ENCODE data around the gene FAM107A. TPM values are rescaled to one million over a fixed set of nuclear protein-coding genes. Genes with fewer than 3 reads are reported as not detected.
A peak's percentile ranks its signal among the peaks of the same experiment; 100 is the strongest.

FAM107A gene
- total and polyA plus RNA-seq, 5 donors from 2014 or later, result not detected

GRCh38 chr3:58537412-58538301 is 39.5 kb downstream of the FAM107A start:
- Histone ChIP-seq H3K27me3 (ENCODE audit: control insufficient read depth, insufficient read depth, low read length) (no peaks in the 10 kb centered on the region), H3K36me3 (ENCODE audit: control insufficient read depth, insufficient read depth, low read length) (no peaks in the 10 kb centered on the region), H3K4me1 (ENCODE audit: control insufficient read depth, insufficient read depth, low read length, poor library complexity, severe bottlenecking) (peaks cover 3% of the 10 kb centered on the region), H3K9me3 (ENCODE audit: control insufficient read depth in 2 of 2, low read length in 2 of 2) (no peaks in the 10 kb centered on the region), H3K27ac (ENCODE audit: insufficient read depth, low read length, poor library complexity, severe bottlenecking) (no peak overlapping the region), H3K4me3 (ENCODE audit: low read depth, low read length) (no peak overlapping the region)
- DNase-seq, result no peak
- Mint-ChIP-seq H3K27ac (peak overlapping the region in 1 of 3 donors; percentile 23), H3K4me1 (peaks cover 3 to 7% (median 4%) of the 10 kb centered on the region in 4 donors), H3K4me3 (no peak overlapping the region), H3K9me3 (no peaks in the 10 kb centered on the region), H3K36me3 (no peaks in the 10 kb centered on the region), H3K27me3 (no peaks in the 10 kb centered on the region)
- ATAC-seq (ENCODE audit: low read depth in 2 of 2), result no peak

GRCh38 chr3:58536501-58537411 is 40.4 kb downstream of the FAM107A start, which contains the start of gene ACOX2:
Gene ACOX2, minus strand, starts transcription at chr3:58537190. Its CDS starts 2,084 bp downstream, at chr3:58535106.
- DNase-seq (no peak), ATAC-seq (ENCODE audit: low read depth in 2 of 2) (no peak)
- H3K36me3 Mint-ChIP-seq, result no peaks in the 10 kb centered on the region
- peaks cover 4 to 8% (median 7%) of the 10 kb centered on the region in 4 donors for H3K4me1 Mint-ChIP-seq
- H3K4me1 ChIP-seq (ENCODE audit: control insufficient read depth, insufficient read depth, low read length, poor library complexity, severe bottlenecking), result peaks cover 5% of the 10 kb centered on the region
- no peaks in the 10 kb centered on the region for H3K9me3 ChIP-seq (ENCODE audit: control insufficient read depth in 2 of 2, low read length in 2 of 2)
- H3K9me3 Mint-ChIP-seq, result no peaks in the 10 kb centered on the region
- H3K4me3 Mint-ChIP-seq, result no peak within 1 kb of the TSS
- H3K27ac ChIP-seq (ENCODE audit: insufficient read depth, low read length, poor library complexity, severe bottlenecking), result no peak within 1 kb of the TSS
- H3K27ac Mint-ChIP-seq, result peak within 1 kb of the TSS in 1 of 3 donors; percentile 23
- no peak within 1 kb of the TSS for H3K4me3 ChIP-seq (ENCODE audit: low read depth, low read length)
- no peaks in the 10 kb centered on the region for H3K27me3 ChIP-seq (ENCODE audit: control insufficient read depth, insufficient read depth, low read length)
- no peaks in the 10 kb centered on the region for H3K36me3 ChIP-seq (ENCODE audit: control insufficient read depth, insufficient read depth, low read length)
- no peaks in the 10 kb centered on the region for H3K27me3 Mint-ChIP-seq

GRCh38 chr3:58535531-58536500 is 41.4 kb downstream of the FAM107A start:
- Histone ChIP-seq H3K4me1 (ENCODE audit: control insufficient read depth, insufficient read depth, low read length, poor library complexity, severe bottlenecking) (peaks cover 5% of the 10 kb centered on the region), H3K27me3 (ENCODE audit: control insufficient read depth, insufficient read depth, low read length) (no peaks in the 10 kb centered on the region), H3K27ac (ENCODE audit: insufficient read depth, low read length, poor library complexity, severe bottlenecking) (no peak overlapping the region), H3K4me3 (ENCODE audit: low read depth, low read length) (no peak overlapping the region), H3K36me3 (ENCODE audit: control insufficient read depth, insufficient read depth, low read length) (no peaks in the 10 kb centered on the region), H3K9me3 (ENCODE audit: control insufficient read depth in 2 of 2, low read length in 2 of 2) (no peaks in the 10 kb centered on the region)
- H3K4me3 Mint-ChIP-seq, result no peak overlapping the region
- no peaks in the 10 kb centered on the region for H3K36me3 Mint-ChIP-seq
- H3K27me3 Mint-ChIP-seq, result no peaks in the 10 kb centered on the region
- DNase-seq, result no peak
- no peak for ATAC-seq (ENCODE audit: low read depth in 2 of 2)
- H3K27ac Mint-ChIP-seq, result no peak overlapping the region
- H3K4me1 Mint-ChIP-seq, result peaks cover 4 to 8% (median 7%) of the 10 kb centered on the region in 4 donors
- no peaks in the 10 kb centered on the region for H3K9me3 Mint-ChIP-seq

GRCh38 chr3:58534592-58535494 is 42.3 kb downstream of the FAM107A start:
- Histone ChIP-seq H3K4me3 (ENCODE audit: low read depth, low read length) (no peak overlapping the region), H3K27me3 (ENCODE audit: control insufficient read depth, insufficient read depth, low read length) (no peaks in the 10 kb centered on the region), H3K4me1 (ENCODE audit: control insufficient read depth, insufficient read depth, low read length, poor library complexity, severe bottlenecking) (peaks cover 5% of the 10 kb centered on the region), H3K27ac (ENCODE audit: insufficient read depth, low read length, poor library complexity, severe bottlenecking) (no peak overlapping the region), H3K9me3 (ENCODE audit: control insufficient read depth in 2 of 2, low read length in 2 of 2) (no peaks in the 10 kb centered on the region), H3K36me3 (ENCODE audit: control insufficient read depth, insufficient read depth, low read length) (no peaks in the 10 kb centered on the region)
- no peak overlapping the region for H3K27ac Mint-ChIP-seq
- no peaks in the 10 kb centered on the region for H3K9me3 Mint-ChIP-seq
- H3K4me1 Mint-ChIP-seq, result peaks cover 4 to 8% (median 7%) of the 10 kb centered on the region in 4 donors
- H3K4me3 Mint-ChIP-seq, result no peak overlapping the region
- H3K36me3 Mint-ChIP-seq, result no peaks in the 10 kb centered on the region
- H3K27me3 Mint-ChIP-seq, result no peaks in the 10 kb centered on the region
- ATAC-seq (ENCODE audit: low read depth in 2 of 2), result no peak
- no peak for DNase-seq

GRCh38 chr3:58532794-58533220 is 44.4 kb downstream of the FAM107A start:
- Mint-ChIP-seq H3K27me3 (no peaks in the 10 kb centered on the region), H3K36me3 (no peaks in the 10 kb centered on the region), H3K27ac (peak overlapping the region; percentile 2 to 88 (median 78)), H3K4me1 (peaks cover 4 to 8% (median 7%) of the 10 kb centered on the region in 4 donors), H3K4me3 (peak overlapping the region in 1 of 4 donors; percentile 36), H3K9me3 (no peaks in the 10 kb centered on the region)
- Histone ChIP-seq H3K27ac (ENCODE audit: insufficient read depth, low read length, poor library complexity, severe bottlenecking) (no peak overlapping the region), H3K27me3 (ENCODE audit: control insufficient read depth, insufficient read depth, low read length) (no peaks in the 10 kb centered on the region), H3K9me3 (ENCODE audit: control insufficient read depth in 2 of 2, low read length in 2 of 2) (no peaks in the 10 kb centered on the region), H3K4me1 (ENCODE audit: control insufficient read depth, insufficient read depth, low read length, poor library complexity, severe bottlenecking) (peaks cover 5% of the 10 kb centered on the region), H3K4me3 (ENCODE audit: low read depth, low read length) (no peak overlapping the region), H3K36me3 (ENCODE audit: control insufficient read depth, insufficient read depth, low read length) (no peaks in the 10 kb centered on the region)
- peak; percentile 58 to 83 (median 72) for DNase-seq
- ATAC-seq (ENCODE audit: low read depth in 2 of 2), result peak; percentile 91 to 92

GRCh38 chr3:58531956-58532355 is 45.2 kb downstream of the FAM107A start:
- H3K27ac Mint-ChIP-seq, result peak overlapping the region in 1 of 3 donors; percentile 2
- peaks cover 4 to 8% (median 7%) of the 10 kb centered on the region in 4 donors for H3K4me1 Mint-ChIP-seq
- Histone ChIP-seq H3K4me1 (ENCODE audit: control insufficient read depth, insufficient read depth, low read length, poor library complexity, severe bottlenecking) (peaks cover 5% of the 10 kb centered on the region), H3K4me3 (ENCODE audit: low read depth, low read length) (no peak overlapping the region), H3K9me3 (ENCODE audit: control insufficient read depth in 2 of 2, low read length in 2 of 2) (no peaks in the 10 kb centered on the region), H3K36me3 (ENCODE audit: control insufficient read depth, insufficient read depth, low read length) (no peaks in the 10 kb centered on the region), H3K27ac (ENCODE audit: insufficient read depth, low read length, poor library complexity, severe bottlenecking) (no peak overlapping the region), H3K27me3 (ENCODE audit: control insufficient read depth, insufficient read depth, low read length) (no peaks in the 10 kb centered on the region)
- peak in 1 of 3 donors; percentile 8 for DNase-seq
- no peaks in the 10 kb centered on the region for H3K36me3 Mint-ChIP-seq
- no peaks in the 10 kb centered on the region for H3K9me3 Mint-ChIP-seq
- no peak for ATAC-seq (ENCODE audit: low read depth in 2 of 2)
- no peak overlapping the region for H3K4me3 Mint-ChIP-seq
- H3K27me3 Mint-ChIP-seq, result no peaks in the 10 kb centered on the region
